ENCODE results near the gene AFTPH. TPM values are rescaled to one million over a fixed set of nuclear protein-coding genes. Genes with fewer than 3 reads are reported as not detected.

The AFTPH gene
- total RNA-seq, 2 experiments from 2014 or later: 24.2 to 24.3 TPM

GRCh38 chr2:64623242-64623850 lies 99.2 kb downstream of the AFTPH start:
- no peak for ATAC-seq (ENCODE audit: poor library complexity)
- intact Hi-C loops (cut with DNase I, micrococcal nuclease): no loop called here

GRCh38 chr2:64624108-64624610 lies 100.0 kb downstream of the AFTPH start:
- POLR2A ChIA-PET: no interaction called here
- Histone ChIP-seq H3K36me3 (ENCODE audit: insufficient read depth, low read length) (no peaks in the 10 kb centered on the region), H3K27me3 (ENCODE audit: control insufficient read depth in 1 of 2, insufficient read depth in 2 of 2, low read length in 2 of 2) (no peaks in the 10 kb centered on the region), H3K9me3 (ENCODE audit: control insufficient read depth in 1 of 2, insufficient read depth in 1 of 2, low read length in 2 of 2) (no peaks in the 10 kb centered on the region), H3K4me1 (ENCODE audit: insufficient read depth, low read length) (no peaks in the 10 kb centered on the region), H3K4me3 (ENCODE audit: low read length) (no peak overlapping the region), H3K27ac (ENCODE audit: low read depth in 1 of 2, low read length in 2 of 2) (no peak overlapping the region)
- Mint-ChIP-seq H3K4me3 (no peak overlapping the region), H3K4me1 (ENCODE audit: low read depth) (no peaks in the 10 kb centered on the region), H3K36me3 (ENCODE audit: low read depth) (no peaks in the 10 kb centered on the region), H3K27ac (no peak overlapping the region), H3K27me3 (no peaks in the 10 kb centered on the region), H3K9me3 (no peaks in the 10 kb centered on the region)
- intact Hi-C loops (cut with DNase I, micrococcal nuclease): no loop called here
- DNase-seq: no peak
- CTCF ChIA-PET: no interaction called here
- no peak for TF ChIP-seq CTCF (IDR thresholded peaks at IDR 0.05)
- ATAC-seq (ENCODE audit: poor library complexity): no peak

More at GRCh38 chr2:64623242-64623850, 99.2 kb downstream of the AFTPH start:
- Mint-ChIP-seq H3K9me3 (no peaks in the 10 kb centered on the region), H3K27ac (no peak overlapping the region), H3K4me1 (ENCODE audit: low read depth) (no peaks in the 10 kb centered on the region), H3K36me3 (ENCODE audit: low read depth) (no peaks in the 10 kb centered on the region), H3K4me3 (no peak overlapping the region), H3K27me3 (no peaks in the 10 kb centered on the region)
- CTCF ChIA-PET: no interaction called here
- Histone ChIP-seq H3K27me3 (ENCODE audit: control insufficient read depth in 1 of 2, insufficient read depth in 2 of 2, low read length in 2 of 2) (no peaks in the 10 kb centered on the region), H3K4me3 (ENCODE audit: low read length) (no peak overlapping the region), H3K27ac (ENCODE audit: low read depth in 1 of 2, low read length in 2 of 2) (no peak overlapping the region), H3K9me3 (ENCODE audit: control insufficient read depth in 1 of 2, insufficient read depth in 1 of 2, low read length in 2 of 2) (no peaks in the 10 kb centered on the region), H3K4me1 (ENCODE audit: insufficient read depth, low read length) (no peaks in the 10 kb centered on the region), H3K36me3 (ENCODE audit: insufficient read depth, low read length) (no peaks in the 10 kb centered on the region)
- no peak for DNase-seq
- POLR2A ChIA-PET: no interaction called here
- no peak for TF ChIP-seq CTCF (IDR thresholded peaks at IDR 0.05)

- no peak overlapping the region for H3K4me3 Mint-ChIP-seq
- ATAC-seq (ENCODE audit: poor library complexity): no peak
- H3K4me1 ChIP-seq (ENCODE audit: insufficient read depth, low read length): no peaks in the 10 kb centered on the region
- no peaks in the 10 kb centered on the region for H3K9me3 Mint-ChIP-seq
- CTCF ChIA-PET: no interaction called here
- no peaks in the 10 kb centered on the region for H3K27me3 ChIP-seq (ENCODE audit: control insufficient read depth in 1 of 2, insufficient read depth in 2 of 2, low read length in 2 of 2)
- no peaks in the 10 kb centered on the region for H3K36me3 Mint-ChIP-seq (ENCODE audit: low read depth)
- no peak for DNase-seq
- POLR2A ChIA-PET: no interaction called here
- H3K27me3 Mint-ChIP-seq: no peaks in the 10 kb centered on the region
- no peaks in the 10 kb centered on the region for H3K36me3 ChIP-seq (ENCODE audit: insufficient read depth, low read length)
- no peak overlapping the region for H3K27ac Mint-ChIP-seq
- H3K4me1 Mint-ChIP-seq (ENCODE audit: low read depth): no peaks in the 10 kb centered on the region
- TF ChIP-seq CTCF (IDR thresholded peaks at IDR 0.05): no peak
- no peak overlapping the region for H3K27ac ChIP-seq (ENCODE audit: low read depth in 1 of 2, low read length in 2 of 2)
- no peak overlapping the region for H3K4me3 ChIP-seq (ENCODE audit: low read length)
- no peaks in the 10 kb centered on the region for H3K9me3 ChIP-seq (ENCODE audit: control insufficient read depth in 1 of 2, insufficient read depth in 1 of 2, low read length in 2 of 2)
- intact Hi-C loops (cut with DNase I, micrococcal nuclease): no loop called here
Measured at GRCh38 chr2:64624862-64625261, 100.7 kb downstream of the AFTPH start.
